Astrocyte of the cerebellum (primary cell): ENCODE results near the gene PHF2.

Source experiments
- DNase-seq: peaks from one replicate; pipeline ENCODE4 v3.0.0-alpha.2; 2011; ENCODE audit warnings: low read depth
- H3K4me3 ChIP-seq: 2 replicates; pipeline ENCODE4 v1.5.1; 2011; ENCODE audit warnings: mild to moderate bottlenecking, low read depth, low read length, moderate library complexity
- in situ Hi-C: cut with HindIII; loops from 2 replicates; pipeline ENCODE4 v1.10.0; 2017; ENCODE audit warnings: low sequenced_read_pairs
- TF ChIP-seq, protein P1 (sequence below): IDR thresholded peaks from 2 replicates; pipeline ENCODE4 v1.5.1; 2012; ENCODE audit warnings: low read length, low read depth, moderate library complexity, mild to moderate bottlenecking; ENCODE audit errors: missing control alignments

Gene PHF2

DNA sequence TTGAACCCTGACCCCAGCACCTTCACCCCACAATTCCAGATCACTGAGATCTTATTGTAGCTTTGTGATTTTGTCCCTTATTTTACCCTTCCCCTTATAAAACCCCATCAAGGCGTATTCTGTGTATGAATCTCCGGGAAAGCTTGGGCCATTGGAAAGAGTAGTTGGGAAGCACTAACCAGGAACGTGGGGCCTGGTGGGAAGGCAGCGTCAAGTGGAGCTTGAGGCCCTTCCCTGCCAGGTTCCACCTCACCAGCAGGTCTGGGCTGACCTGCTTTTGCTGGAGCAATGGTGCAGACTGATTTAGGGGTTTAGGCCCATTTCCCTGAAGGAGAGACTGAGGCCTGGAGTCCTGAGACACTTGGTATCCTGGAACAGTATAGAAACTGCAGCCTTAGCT is 9.3 kb downstream of the PHF2 start:
- DNase-seq = no peak
- H3K4me3 ChIP-seq = no peak overlapping the region
- TF ChIP-seq, protein P1, sequence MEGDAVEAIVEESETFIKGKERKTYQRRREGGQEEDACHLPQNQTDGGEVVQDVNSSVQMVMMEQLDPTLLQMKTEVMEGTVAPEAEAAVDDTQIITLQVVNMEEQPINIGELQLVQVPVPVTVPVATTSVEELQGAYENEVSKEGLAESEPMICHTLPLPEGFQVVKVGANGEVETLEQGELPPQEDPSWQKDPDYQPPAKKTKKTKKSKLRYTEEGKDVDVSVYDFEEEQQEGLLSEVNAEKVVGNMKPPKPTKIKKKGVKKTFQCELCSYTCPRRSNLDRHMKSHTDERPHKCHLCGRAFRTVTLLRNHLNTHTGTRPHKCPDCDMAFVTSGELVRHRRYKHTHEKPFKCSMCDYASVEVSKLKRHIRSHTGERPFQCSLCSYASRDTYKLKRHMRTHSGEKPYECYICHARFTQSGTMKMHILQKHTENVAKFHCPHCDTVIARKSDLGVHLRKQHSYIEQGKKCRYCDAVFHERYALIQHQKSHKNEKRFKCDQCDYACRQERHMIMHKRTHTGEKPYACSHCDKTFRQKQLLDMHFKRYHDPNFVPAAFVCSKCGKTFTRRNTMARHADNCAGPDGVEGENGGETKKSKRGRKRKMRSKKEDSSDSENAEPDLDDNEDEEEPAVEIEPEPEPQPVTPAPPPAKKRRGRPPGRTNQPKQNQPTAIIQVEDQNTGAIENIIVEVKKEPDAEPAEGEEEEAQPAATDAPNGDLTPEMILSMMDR = no peak
- in situ Hi-C loops = no loop called here

DNA sequence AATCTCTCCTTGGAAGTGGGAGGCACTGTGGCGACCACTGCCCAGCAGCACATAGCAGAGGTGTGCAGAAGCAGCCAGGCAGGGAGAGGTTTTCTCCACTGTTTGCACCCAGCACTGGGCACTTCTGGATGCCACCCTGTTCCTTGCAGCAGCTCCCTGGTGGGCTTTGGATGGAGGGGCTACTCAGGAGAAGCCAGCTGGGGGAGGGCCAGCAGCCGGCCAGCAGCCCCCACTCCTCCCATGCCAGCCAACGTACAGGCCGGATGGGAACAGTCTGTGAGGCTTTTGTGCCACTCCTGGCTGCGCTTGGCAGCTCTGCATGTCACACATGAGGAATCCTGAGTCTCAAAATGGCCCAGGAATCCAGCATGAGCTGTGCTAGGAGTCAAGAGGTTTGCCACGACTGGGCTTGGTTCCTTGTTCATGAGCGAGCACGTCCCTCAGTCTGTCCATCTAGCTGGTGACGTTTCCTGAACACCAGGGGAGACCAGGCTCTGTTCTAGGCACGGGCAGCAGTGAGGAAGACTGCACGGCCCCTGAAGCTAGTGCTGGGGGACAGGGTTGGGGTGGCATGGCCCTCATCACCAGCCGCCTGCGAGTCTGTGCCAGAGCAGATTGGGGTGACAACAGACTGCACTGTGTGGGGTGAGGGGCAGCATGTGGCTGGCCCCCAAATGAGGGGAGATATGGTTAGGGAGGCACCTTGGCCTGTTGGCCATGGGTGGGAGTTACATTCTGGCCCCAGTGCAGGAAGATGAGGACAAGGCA is 10.1 kb downstream of the PHF2 start:
- TF ChIP-seq, protein P1 = no peak
- in situ Hi-C loops = no loop called here
- no peak for DNase-seq
- H3K4me3 ChIP-seq = no peak overlapping the region

DNA sequence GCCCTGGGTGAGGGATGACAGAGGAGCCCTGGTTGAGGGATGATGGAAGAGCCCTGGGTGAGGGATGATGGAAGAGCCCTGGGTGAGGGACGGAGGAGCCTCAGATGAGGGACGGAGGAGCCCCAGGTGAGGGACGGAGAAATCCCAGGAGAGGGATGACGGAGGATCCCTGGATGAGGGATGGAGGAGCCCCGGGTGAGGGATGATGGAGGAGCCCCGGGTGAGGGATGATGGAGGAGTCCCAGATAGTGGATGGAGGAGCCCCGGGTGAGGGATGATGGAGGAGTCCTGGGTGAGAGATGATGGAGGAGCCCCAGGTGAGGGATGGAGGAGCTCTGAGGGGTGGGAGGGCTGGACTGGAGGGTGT is 10.9 kb downstream of the PHF2 start:
- DNase-seq = no peak
- in situ Hi-C loops = no loop called here
- no peak overlapping the region for H3K4me3 ChIP-seq
- TF ChIP-seq, protein P1 = no peak

DNA sequence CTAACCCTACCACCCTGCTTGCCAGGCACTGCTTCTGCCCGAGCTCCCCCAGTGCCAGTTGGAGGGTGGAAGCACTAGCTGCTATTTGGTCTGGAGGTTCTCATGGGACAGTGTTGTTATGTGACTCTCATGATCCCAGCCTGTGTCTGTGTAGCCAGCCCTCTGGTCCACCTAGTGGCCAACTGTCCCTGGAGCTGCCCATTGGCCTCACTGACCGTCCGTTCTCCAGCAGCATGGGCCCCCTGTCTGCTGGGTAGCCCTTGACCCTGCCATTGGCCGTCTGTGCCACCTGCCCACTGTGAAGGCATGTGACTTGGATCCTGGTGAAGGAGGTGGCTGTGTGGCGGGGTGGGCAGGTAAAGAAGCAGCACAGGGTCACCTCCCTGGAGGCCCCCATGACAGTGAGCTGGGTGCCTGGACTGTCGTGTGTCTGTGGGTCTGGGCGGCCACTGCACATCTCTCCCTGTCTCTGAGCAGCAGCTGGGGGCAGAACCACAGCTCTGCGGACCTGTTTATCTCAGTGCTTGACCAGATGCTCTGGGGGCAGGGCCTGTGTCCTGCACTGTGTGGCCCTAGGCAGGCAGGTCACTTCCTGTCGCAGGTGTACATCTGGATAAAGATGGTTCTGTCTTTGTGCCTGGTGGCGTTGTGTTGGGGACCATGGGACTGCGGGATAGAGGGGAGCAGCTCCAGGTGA is 11.4 kb downstream of the PHF2 start:
- TF ChIP-seq, protein P1 = peak; percentile 11
- DNase-seq = no peak
- H3K4me3 ChIP-seq = no peak overlapping the region
- in situ Hi-C loops = no loop called here

DNA sequence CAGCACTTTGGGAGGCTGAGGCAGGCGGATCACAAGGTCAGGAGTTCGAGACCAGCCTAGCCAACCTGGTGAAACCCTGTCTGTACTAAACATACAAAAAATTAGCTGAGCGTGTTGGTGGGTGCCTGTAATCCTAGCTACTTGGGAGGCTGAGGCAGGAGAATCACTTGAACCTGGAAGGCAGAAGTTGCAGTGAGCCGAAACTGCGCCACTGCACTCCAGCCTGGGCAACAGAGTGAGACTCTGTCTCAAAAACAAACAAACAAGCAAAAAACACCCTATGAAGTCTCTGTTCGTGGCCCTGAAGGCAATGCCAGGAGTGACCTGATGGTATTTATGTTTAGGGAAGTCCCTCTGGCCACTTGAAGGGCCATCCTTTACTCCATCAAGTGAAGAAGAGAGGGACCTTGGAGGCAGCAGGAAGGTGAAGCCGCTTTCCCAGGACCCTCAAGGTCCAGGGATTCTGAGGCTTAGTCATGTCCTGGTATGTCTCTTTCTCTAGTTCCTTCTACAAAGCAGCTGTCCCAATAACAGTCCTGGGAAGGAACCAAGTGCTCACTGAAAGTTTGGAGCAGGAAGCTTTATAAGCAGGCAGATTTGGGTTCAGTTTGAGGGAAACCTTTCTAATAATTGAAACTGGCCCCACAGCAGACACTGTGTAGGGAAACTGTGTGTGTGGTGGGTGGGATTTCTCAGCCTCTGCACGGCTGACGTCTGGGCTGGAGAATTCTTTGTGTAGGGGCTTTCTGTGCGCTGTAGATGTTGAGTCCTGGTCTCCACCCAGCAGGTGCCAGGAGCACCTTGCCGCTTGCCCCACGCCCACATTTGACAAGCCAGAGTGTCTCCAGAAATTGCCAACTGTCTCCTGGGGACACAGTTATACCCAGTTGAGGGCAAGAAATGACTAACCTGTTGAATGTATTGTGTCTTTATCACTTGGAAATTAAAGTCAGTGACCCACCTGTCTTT is 12.5 kb downstream of the PHF2 start:
- in situ Hi-C loops = no loop called here
- DNase-seq = no peak
- no peak overlapping the region for H3K4me3 ChIP-seq
- TF ChIP-seq, protein P1 = no peak

DNA sequence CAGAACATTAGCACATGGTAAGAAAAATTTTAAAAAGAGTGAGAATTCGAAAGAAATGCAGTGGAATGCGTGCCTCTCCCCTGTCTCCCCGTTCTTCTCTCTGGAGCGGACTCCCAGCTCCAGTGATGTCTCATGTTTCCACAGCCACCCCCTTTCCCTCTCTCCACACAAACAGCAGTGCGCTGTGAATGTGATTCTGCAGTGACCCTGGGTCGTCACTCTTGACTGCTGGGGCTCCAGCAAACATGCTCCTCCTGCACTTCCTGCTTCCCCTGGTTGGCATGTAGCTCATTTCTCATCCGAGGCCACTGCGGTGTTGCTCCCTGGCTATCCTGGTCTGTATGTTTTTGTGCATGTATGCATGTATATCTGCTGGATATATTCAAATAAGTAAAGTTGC is 13.3 kb downstream of the PHF2 start:
- no peak for DNase-seq
- H3K4me3 ChIP-seq = no peak overlapping the region
- in situ Hi-C loops = no loop called here
- TF ChIP-seq, protein P1 = no peak
